Stimulated activated naive CD4-positive, alpha-beta T cell treated with Interleukin-2 at 50 U/mL for 16 hours (primary cell): Measurements from ENCODE around the gene TCF7L2.
A peak's percentile ranks its signal among the peaks of the same experiment; 100 is the strongest.

ENCODE experiments used
- DNase-seq: peaks from one replicate; lab custom pipeline; 2025; lab: John Stamatoyannopoulos, UW

The TCF7L2 gene

DNA sequence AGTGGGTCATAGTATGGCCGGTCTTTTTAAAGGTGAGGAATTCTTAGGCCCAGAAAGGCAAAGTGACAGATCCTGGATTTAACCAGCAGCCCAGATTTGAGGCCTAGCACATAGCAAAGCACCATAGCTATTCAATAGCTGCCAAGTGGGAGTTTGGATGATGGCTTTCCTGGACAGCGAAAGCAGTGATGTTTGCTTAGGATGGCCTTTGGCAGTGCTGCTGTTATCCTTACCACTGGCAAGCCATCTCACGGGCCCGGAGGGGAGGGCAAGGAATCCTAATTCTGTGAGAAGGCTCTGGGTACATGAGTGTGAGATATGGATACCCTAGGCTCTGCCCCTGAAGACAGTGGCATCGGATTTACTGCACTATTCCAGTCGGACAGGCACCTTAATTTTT, 50.4 kb downstream of the TCF7L2 start:
- DNase-seq = no peak

DNA sequence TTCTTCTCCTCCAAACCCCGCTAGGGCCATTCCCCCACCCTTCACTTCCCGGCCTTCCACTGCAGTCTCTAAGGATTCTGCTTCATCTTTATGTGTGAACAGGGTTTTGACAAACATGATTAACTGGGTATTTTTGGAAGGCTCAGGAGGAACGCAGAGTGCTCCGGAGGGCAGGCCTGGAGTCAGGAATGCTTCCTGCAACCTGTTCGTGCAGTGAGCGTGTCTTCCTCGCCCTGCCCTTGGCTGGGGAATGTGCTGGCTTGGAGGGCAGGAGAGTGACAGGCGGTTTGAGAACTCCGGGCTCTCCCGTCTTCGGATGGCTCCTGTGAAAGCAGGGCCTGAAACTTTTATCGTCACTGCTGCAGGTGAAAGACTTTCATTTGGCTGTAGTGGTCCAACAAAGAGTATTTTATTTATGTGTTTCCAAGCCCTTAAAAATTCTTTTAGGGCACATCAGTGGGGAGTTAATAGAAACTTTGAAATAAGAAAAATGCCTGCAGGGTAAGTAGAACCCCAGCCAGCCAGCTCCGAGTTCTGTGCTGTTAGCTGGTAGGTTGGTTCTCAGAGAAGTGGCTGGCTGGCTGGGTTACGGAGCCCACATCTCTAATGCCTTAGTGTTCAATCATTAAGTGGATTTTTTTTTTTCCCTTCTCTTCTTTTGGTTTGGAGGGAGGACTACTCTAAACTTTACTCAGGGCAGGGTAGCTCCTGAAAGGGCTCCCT, 51.0 kb downstream of the TCF7L2 start:
- DNase-seq = no peak

DNA sequence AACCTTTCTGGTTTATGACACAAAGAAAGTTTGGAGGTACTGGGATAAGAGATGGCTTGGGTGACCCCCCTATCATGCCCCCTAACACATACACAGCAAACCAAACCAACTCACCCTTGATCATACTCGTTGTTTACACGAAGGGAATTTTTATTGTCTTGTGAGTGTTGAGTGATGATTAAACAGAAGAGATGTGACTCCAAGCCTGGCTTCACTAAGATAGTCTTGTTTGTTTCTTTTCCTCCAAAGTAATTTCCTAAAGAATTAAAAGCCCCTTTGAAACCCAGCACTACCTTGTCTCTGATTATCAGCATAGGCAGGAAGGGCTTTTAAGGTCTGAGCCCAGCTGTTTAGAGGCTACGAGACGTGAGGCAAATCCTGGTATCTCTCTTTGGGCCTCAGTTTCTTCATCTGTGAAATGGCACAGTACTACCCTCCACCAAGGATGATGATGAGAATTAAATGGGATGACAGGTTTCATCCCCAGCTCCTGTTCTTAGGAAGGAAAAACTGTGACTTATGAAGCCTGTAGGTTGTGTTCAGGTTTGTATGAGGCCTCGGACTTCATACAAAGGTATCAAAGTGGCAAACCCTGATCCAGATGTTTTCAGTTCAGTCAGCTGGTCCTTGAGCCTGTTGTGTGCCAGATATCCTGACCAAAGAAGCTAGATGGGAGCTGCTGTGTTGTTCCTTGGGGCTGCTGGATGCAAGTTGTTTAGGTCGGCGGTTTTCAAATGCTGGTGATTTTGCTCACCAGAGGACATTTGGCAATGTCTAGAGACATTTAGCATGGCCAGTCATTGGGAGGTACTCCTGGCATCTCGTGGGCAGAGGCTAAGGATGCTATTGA, 51.8 kb downstream of the TCF7L2 start:
- no peak for DNase-seq

DNA sequence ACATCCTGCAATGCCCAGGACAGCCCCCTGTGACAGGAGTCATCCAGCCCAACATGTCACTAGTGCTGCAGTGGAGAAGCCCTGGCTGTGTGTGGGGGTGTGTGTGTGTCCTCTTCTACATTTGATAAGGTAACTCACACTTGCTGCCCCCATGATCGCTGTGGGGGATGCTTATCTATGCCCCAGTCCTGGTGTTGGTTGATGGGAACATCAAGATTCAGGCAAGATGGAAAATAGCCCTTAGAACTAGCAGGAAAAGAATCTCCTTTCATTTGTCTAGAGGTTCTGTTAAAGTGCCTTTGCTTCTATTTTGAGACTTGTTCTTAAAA, 52.4 kb downstream of the TCF7L2 start:
- no peak for DNase-seq

DNA sequence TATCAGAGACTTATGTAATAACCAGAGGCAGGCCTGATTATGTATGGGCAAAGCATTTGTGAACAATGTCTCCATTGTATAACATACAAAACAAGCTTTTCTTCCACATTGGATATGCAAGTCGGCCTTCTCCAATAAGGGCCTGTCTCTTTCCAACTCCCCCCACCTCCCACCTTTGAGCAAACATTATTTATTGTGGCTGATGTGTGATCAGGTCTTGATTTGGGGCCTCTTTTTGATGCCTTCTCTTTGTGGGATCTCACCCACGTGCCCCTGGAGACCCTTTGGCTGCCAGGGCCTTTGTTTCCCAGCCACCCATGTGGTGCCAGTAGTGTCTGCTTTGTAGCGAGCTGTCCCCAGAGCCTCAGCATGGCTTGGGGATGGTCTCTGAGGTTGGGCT, 53.0 kb downstream of the TCF7L2 start:
- DNase-seq = no peak

DNA sequence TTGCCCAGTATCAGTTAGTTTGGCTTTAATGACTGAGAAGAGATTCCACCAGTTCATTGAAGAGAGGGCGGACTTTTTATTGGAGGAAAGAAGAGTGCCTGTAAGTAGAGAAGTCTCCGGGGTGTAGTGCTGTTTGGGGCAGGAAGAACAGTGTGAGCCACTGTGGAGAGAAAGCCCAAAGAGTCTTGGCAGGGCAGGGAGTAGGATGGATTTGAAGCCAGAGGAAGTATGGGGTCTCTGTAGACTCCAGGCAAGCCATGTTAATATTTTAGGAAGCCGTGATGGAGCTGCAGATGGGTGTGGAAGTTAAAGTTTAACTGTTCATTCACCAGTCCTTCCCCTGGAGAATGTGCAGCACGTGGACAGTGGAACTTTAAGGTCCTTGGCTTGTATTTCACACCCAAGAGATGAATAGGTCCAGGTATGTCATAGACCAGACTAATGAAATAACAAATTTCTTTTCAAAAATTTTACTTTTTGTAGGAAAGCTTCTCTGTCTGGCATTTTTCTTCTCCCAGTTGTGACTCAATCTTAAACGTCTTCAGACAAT, 54.1 kb downstream of the TCF7L2 start:
- DNase-seq = no peak

DNA sequence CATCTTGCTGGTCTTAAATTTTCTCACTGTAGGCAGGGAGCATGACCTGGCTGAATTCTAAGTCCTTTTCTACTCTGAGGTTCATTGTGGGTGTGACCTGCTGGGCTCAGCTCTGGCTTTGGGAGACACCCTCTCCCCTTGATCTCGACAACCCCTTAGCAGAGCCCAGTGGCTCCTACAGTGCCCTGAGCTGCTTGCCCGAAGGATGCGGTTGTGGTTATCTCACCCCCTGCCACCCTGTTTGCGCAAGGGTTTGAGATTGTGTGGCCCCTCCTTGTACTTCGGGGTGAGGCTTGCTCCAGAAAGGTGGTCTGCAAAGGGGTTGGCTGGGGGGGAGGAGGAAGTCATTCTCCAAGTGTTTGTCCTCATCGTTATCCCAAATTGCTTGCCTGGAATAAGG, 55.3 kb downstream of the TCF7L2 start:
- no peak for DNase-seq

DNA sequence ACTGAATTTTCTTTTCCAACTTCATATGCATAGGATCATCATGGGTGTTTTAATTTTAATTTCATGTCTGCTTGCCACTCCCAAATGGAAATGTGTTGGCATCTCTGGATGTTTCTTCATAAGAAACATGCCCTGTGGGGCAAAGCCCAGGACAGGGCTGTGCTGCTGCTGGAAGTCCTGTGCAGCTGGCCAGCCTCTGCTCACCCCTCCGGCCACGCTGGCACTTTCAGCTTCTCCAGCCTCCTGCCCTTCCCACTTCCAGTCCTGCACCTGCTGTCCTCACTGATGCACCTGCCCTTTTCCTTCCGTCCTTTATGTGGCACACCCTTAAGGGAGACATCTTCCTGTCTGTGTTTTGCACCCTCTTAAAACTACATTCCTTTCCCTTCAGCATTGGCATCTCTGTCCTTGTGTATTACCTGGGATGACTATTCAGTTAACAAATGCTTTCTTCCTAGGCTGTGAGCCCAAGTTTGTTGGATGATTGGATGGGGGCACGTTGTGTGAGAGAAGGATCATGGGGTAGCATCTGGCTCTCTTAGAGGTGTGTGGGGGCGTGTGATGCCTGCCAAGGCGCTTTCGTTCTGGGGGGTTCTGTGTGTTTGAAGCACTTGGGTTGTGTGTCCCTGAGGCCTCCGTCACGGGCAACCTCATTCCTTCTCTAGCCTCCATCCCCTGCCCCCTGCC, 56.8 kb downstream of the TCF7L2 start:
- DNase-seq = no peak

DNA sequence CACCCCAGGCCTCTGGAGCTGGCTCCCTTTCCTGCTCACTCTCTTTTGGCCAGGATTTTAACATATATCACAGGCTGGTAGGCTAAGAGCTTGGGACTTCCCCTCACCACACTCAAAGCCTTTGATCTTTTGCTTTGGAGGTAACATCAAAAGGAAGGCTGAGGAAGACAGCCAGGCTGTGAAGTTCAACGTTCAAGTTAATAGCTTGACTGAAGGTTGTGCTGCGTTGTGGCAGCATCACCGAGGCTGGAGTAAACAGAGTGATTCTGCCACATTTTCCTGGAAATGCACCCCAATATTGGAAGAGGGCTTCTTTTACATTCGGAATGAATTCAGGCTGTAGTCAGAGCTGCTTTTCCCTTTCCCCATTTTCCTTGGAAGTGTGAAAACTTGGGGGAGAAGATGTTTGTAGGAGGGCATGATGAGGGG, 57.3 kb downstream of the TCF7L2 start:
- peak; percentile 7 for DNase-seq

DNA sequence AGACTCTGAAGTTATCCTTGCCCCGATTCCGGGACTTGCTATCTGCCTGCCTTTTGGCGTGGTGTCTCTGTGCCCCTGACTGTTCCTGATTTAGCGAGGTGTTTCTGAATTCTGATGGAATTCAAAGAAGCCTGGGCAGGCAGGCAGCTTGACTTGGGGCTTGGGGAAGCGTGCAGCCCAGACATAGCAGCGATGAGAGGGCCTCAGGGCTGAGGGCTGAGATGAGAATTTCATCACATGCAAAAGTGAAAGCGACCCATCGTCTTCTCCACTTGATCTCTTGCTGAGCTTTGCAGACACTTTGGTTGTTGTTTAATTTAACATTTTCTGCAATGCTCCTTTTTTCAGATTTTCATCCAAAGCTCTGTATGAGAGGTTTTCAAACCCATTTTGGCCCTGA, 57.8 kb downstream of the TCF7L2 start:
- DNase-seq = peak; percentile 12

DNA sequence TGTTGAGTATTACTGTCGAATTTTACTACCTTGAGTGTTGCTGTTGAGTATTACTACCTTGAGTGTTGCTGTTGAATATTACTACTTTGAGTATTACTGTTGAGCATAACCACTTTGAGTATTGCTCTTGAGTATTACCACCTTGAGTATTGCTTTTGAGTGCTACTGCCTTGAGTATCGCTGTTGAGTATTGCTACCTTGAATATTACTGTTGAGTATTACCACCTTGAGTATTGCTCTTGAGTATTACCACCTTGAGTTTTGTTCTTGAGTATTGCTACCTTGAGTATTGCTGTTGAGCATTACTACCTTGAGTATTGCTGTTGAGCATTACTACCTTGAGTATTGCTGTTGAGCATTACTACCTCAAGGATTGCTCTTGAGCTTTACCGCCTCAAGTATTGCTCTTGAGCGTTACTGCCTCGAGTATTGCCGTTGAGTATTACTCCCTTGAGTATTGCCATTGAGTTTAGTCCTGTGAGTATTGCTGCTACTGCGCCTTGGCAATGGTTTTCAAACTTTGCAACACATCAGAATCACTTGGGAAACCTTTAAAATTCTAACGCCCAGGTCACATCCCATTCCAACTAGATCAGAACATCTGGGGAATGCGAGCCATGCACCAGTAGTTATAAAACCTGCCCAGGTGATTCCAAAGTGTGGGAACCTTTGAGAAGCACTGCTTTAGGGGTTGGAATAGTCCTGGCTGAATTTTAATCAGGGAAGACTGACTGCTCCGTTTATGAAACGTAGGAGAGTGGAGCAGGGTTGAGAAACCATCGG, 61.7 kb downstream of the TCF7L2 start:
- no peak for DNase-seq

DNA sequence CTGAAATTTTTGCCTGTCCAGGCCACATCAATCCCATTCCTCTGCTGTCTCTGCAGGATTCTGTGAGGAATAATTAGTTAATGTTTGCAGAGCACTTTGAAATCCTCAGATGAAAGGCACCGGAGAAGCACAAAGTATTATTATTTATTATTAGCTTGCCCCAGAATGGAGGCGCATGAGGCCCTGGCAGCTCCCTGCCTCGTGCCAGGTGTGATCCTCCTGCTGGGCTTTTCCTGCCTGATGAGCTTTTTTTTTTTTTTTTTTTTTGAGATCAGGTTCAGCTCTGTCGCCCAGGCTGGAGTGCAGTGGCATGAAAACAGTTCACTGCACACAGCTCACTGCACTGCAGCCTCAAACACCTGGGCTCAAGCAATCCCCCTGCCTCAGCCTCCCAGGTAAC, 65.2 kb downstream of the TCF7L2 start:
- no peak for DNase-seq

DNA sequence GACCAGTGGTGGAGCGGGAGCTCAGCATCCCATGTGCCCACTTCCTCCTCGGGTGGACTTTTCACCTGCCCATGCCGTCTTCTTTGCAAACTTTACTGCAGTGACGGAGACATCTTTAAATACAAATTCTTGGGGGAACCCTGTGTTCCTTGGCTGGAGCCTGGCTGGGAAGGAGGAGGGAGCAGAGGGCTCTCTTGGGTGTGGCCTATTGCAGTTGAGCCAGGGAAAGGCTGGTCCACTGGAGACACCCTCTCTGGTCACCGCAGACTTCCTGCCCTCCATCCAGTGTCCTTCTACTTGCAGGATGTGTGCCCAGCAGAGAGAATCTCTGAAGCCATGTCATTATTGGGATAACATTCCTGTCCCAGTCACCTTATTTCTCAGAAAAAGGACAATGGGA, 67.3 kb downstream of the TCF7L2 start:
- DNase-seq = no peak

DNA sequence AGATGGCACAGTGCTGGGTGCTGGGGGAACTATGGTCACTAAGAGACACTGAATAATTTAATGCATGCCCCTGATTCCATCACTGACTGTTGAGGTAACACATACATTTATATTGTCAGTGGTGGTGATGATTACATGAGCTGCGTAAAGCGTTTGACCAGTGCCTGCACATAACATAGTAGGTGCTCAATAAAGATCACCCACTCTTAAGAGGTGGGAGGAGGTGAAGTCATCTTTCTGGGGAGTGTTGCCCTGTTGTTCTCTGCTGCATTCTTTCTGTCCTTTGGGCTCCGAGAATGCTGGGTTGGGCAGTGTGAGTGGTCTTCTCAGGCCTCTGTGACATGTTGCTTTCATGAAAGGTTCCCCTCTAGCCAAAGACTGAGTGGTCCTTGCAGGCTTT, 68.0 kb downstream of the TCF7L2 start:
- DNase-seq = no peak

DNA sequence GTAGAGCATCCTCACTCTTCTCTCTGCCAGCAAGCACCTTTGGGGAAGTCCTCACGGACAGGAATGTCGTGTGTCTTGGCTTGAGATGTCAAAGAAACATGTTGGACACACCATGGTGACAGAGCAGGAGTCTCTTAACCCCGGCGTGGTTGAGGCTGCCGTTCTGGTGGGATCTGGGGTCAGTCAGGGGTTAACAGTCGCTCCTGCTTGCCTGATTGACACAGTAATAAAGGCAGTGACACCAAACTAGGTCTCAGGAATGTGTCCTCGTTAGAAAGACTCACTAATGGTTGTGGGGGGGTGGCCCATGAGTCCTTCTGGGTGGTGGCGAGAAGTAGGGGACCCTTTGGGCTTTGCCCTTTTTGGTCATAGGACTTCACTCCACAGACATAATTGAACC, 69.0 kb downstream of the TCF7L2 start:
- DNase-seq = no peak

DNA sequence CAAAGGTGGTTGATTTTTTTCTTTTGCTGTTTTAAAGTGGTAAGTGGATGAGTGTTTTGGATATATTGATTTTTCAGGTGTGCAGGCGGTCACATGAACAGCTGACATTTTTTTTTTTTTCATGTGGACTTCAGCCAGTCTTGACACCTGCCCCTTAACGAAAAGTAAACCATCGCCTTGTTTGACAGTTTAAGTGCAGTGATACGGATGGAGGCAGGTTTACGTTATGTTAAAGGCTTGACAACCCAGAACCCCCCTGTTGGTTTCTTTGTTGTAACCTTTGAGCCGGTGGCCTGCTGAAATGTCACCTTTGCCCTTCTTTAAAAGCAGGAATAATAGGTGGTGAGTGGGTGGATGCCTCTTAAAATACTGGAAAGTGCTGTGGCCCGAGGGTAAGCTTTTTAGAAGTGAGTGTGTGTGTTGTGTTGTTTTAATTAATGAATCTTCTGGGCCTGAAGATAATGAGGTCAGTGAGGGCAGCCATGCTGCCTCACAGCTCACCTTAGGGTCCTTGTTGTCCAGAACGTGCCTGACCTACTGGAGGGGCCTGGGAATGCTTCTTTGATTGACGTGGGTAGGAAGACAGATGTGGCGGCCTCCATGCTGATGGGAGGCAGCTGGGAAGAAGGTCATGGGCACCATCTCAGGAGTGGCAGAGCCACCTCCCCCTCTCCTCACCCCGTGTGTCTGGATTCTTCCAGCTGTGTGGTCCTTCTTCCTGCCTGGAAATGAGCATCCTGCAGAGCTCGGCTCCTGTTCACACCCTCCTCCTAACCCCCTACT, 69.8 kb downstream of the TCF7L2 start:
- no peak for DNase-seq

DNA sequence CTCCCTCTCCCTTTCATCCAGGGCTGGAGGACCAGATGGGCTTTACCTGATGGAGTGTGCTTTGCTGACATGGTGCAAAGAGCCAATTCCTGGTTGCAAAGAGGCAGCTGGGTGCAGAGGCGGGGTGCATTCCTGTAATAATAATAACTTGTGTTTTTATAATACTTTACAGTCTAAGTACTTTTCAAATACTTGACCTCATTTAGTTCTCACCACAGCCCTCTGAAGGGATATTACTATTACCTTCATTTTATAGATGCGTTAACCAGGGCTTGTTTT, 70.4 kb downstream of the TCF7L2 start:
- no peak for DNase-seq

DNA sequence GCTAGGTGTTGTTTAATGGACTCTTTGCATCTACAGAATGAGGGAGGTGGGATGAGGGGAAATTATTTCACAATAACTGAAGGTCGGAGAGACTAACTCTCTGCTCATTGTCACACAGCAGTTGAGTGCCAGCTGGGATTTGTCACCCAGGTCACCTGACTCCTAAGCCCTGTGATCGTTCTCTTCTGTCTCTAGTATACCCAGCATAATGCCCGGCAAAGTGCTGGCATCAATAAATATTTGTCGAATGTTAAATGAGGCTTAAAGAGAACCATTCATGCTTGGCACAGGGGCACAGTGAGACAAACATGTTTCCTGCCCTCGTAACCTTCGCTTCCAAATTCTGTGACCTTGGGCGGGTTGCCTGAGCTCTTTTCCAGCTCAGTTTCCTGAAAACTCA, 70.8 kb downstream of the TCF7L2 start:
- no peak for DNase-seq

DNA sequence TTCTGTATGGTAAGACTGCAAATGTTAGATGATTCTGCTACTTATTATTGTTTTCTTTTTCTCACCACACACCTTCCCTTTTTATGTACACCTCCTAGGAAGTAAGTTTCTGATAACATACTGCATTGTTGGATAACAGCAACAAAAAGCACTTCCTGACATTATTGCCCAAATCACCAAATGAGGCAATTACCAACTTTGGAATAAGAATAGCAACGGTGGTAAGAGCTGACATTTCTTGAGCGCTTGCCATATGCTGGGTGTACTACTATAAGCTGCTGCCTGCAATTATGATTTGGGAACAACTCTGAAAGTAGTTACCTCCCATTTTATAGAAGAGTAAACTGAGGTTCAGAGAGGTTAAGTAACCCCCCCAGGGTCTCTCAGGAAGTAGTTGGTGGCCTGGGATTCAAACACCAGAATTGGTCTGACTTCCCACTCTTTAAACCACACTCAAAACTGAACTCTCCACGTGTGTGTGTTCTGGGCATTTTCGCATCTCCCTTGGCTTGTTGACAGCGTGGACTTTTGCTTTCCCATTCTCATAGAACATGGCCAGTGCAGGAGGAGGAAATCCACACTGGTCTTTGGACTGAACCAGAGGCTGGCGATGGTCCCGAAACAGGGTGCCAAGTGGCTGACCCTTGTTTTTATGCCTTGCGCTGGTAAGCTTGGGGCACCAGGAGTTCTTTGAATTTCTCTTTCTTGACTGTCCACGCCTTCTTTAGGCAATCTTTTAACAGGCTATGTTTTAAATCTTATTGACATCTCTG, 71.4 kb downstream of the TCF7L2 start:
- no peak for DNase-seq

DNA sequence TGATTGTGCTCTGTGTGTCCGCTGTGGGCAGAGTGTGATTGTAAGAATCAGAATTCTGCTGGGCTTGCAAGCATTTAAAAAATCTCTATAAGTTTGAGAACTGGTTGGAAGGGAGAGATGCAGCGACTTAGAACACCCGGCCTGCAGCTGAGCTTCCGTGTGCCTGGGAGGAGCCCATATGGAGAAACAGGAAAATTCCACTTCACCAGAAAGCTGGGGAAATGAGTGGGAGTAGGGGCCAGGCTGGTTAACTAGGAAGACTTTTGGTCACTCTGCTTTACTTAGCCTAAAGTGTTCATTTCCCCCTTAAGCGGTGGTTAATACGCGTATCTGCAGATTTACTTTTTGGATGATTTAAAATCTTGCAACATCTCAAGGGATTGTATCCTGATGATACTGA, 72.2 kb downstream of the TCF7L2 start:
- DNase-seq = no peak

DNA sequence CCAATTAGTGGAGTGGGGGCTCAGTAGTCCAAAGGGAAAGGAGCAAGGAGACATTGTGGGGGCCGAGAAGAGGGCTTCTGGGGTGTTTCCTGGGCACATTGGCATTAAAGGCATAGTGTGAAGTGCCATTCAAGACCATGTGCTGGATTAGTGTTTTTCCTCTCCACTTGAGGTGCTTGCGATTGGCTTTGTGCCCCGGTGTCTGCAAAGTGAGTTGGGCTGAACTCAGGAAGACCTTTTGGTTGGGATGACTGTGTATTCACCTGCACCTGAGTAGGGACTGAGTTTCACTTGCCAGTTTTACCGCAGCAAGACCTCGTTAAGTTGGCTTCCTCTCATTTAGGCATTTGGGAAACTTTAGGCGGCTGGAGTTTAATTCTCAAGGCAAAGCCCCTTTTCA, 73.0 kb downstream of the TCF7L2 start:
- no peak for DNase-seq
